NCI-H748 (cell line): ENCODE data around the gene MAP7D2.

ENCODE experiments used
- DNase-seq: peaks from one replicate; lab custom pipeline; 2025; ENCODE audit not compliant: unreplicated experiment; lab: John Stamatoyannopoulos, UW

Gene MAP7D2

GRCh38 chrX:20046223-20046622, 70.5 kb downstream of the MAP7D2 start:
- no peak for DNase-seq

- DNase-seq, result no peak
These were observed 74.5 kb downstream of the MAP7D2 start for GRCh38 chrX:20042221-20042620.

GRCh38 chrX:20038966-20039365, 77.7 kb downstream of the MAP7D2 start:
- DNase-seq, result no peak

DNA sequence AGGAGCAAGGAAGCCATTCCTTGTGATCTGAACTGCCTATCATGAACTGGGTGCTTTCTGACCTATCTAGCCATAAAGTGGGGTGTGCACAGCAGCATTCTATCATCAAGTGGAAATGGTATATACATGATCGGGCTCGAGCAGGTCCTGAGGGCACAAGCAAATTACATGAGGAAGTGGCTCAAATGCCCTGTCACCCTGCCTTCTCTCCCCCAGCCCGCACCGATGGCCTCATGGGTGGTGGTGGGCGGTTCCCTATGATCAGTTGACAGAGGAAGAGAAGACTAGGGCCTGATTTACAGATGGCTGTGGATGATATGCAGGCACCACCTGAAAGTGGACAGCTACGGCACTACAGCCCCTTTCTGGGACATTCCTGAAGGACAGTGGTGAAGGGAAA, 79.5 kb downstream of the MAP7D2 start:
- DNase-seq, result no peak

DNA sequence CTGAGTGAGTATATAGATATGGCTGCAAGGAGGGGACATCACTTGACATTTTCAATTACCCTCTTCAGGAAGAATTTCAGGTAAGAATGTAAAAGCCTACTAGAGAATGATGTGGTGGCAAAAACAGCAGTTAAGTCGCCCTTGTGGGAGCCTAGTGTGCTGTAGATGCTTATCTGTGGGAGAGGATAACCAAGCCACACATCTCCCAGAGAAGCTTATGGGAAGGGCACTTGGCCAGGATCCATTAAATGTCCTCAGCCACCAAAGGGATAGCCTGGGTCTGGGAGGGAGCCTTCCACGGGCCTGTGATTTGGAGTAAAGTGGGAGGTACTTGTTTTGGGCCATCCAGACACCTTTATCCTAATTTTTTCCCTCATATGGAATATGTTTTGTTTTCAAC, 84.5 kb downstream of the MAP7D2 start:
- no peak for DNase-seq

GRCh38 chrX:20029728-20030127, 87.0 kb downstream of the MAP7D2 start:
- DNase-seq, result no peak

DNA sequence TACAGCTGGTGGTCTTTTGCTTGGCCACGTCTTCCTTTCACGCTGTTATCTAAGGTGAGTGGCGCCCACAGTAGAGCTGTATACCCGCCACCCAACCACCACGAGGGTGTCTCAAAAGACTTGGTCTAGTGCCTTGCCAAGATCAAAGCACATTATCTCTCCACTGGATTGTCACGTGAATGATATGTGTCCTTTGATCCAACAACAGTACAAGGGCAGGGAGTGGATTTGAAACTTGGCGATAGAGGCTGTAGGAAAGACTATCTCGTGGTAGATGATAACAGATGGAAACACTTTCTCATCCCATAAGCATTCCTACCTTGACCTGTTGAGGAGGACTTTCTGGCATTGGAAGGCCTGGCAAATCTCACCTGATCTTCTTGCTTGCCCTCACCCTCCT, 88.1 kb downstream of the MAP7D2 start:
- no peak for DNase-seq

DNA sequence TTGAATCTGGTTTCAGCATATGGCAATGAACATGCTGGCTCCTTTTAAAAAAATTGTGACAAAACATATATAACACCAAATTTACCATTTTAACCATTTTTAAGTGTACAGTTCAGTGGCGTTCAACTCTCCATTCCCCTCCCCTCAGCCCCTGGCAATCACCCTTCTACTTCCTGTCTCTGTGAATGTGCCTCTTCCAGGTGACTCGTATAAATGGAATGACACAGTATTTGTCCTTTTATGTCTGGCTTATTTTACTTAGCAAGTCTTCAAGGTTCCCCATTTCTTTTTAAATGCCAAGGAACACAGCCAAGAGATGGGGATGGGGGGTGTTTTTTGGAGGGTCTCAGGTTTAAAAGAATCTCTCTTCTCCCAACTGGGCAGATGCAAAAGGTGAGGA, 90.4 kb downstream of the MAP7D2 start:
- DNase-seq, result no peak

- DNase-seq, result no peak
These were observed 96.9 kb downstream of the MAP7D2 start for GRCh38 chrX:20019672-20020365.

DNA sequence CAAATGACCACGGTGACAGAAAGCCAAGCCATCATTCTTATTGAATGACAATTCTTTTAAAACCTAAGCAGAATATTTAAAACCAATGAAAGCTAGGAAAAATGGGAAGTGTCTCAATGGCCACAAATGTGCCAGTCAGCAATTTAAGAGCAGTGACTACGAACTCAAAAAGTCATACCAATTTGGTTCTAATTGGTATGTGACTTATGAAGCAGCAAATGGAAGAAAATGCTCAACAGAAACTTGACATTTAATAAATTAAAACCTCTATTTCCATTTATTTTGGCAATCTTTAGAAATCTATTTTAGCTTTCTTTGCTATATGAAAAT, 100.1 kb downstream of the MAP7D2 start:
- DNase-seq, result no peak

GRCh38 chrX:20015945-20016615, 100.6 kb downstream of the MAP7D2 start:
- DNase-seq, result no peak

- no peak for DNase-seq
These were observed 101.3 kb downstream of the MAP7D2 start for GRCh38 chrX:20015422-20015821.

GRCh38 chrX:20011608-20012007, 105.1 kb downstream of the MAP7D2 start:
- DNase-seq, result no peak

DNA sequence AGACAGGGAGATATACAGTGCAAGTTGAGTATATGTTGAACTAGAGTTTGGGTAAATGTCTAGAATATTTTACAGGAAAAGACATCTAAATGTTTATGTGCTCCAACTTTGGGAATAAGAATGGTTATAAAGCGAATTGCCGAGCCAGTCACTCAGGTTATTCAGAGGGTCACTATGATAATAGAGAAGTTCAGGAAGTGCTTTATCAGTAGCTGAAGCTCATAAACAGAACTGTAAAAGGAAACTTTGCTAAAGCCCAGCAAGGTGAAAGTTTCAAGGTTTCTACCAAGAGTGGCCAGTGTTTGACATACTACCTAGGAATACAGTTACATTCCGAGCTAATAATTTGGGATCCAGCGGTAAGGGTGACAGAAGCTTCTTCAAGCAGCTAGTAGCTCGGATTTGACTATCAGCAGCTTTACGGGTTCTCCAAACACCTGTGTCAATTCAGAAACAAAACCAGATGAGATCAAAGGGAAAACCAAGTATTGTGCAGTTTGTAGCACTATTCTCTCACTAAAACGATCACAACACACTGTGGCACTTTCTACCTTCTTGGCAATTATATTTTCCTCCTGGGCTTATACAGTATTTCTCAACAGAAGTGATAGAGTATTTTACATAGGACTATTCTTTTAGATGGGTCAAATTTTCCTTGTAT, 108.6 kb downstream of the MAP7D2 start:
- no peak for DNase-seq

DNA sequence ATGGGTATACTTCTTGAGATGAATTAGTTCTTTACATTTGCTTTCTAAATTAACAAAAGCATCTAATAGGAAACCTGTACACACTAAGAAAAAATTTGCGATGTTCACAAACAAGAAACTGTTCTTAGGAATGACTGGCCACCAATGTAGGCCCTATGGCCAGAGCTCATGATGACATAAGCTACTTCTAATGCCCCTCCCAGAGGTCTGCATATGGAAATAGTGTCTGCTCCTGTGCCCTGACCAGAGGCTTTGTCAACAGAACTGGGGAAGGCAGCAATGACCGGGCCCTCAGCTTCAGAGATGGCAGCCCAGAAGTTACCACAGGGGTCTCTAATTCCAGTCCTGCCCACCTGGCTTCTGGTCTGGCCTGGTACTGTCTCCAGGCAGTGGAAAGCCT, 110.8 kb downstream of the MAP7D2 start:
- no peak for DNase-seq

GRCh38 chrX:20001588-20001987, 115.1 kb downstream of the MAP7D2 start:
- no peak for DNase-seq

DNA sequence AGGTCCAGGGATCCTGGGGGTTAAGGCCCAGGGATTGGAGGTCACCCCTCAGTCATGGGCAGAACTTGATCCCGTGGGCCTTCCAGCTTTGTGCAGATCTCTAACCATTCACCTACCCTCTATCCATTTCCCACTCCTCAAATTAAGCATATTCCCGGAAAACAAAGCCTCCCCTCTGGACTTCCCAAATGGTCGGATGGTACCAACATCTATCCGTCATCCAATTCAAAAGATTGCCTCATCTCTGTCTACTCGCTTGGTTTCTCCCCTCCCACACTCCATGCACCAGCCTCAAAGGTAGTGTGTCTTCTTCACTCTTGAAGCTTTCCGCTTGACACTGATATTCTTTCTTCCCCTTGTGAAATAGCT, 125.4 kb downstream of the MAP7D2 start:
- DNase-seq, result no peak

DNA sequence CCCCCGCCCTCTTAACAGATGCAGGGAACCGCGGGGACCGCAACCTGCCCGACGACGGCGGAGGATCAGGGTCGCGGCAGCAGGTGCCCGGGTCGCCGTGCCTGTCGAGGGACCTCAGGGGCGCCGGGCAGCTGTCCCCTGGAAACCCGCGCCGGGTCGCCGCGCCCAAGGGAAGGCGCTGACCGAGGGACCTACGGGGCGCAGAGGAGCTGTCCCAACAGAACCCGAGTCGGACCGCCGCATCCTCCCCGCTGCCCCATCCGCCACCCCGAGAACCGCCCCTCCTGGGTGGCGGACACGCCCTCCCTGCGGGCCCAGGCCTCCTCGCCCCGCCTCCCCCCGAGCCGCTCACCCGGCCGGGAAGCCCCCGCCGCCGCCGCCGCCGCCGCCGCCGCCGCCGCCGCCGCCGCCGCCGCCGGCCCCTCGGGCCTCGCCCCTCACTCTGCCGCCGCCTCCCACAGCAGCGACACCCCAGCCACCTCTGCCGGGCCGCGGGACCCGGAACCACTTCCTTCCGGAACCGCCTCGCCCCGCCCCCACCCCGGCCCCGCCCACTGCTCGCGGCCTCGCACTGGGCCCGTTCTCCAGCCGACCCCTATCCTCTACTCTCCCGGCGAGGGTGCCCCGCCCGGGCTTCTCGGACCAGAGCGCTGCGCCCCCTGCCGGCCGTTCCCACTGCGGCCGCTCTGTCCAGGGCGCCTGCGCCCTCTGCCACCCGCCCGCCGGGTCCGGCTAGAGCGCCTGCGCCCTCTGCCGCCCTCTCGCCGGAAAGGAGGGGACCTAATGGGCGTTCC, 126.0 kb downstream of the MAP7D2 start, which contains the start of gene BCLAF3:
TSS of gene BCLAF3 (minus strand) at position 506 of the 794 bp plus-strand sequence. CDS start 20,797 bp downstream, outside the sequence.
- DNase-seq, result peak; percentile 90

- DNase-seq, result no peak
These were observed 126.6 kb downstream of the MAP7D2 start for GRCh38 chrX:19990151-19990555.

DNA sequence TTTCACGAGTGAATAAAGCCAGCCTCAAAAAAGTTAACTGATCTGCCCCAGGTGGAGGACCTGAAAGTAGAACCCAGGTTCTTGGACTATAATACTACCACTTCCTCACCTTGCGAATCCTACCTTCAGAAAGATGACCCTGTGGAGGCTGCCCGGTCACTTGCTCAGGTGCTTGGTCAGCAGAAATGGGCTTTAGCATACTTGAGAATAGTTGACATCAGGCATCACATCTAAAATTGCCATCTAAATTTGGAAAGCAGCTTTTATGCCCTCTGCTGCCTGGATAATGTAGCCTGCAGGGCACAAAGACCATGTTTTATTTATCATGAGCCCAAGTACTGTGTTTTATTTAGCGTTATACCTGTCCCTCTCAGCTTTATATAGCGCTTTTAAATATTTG, 128.9 kb downstream of the MAP7D2 start:
- DNase-seq, result no peak

GRCh38 chrX:19986531-19986930, 130.2 kb downstream of the MAP7D2 start:
- DNase-seq, result no peak

DNA sequence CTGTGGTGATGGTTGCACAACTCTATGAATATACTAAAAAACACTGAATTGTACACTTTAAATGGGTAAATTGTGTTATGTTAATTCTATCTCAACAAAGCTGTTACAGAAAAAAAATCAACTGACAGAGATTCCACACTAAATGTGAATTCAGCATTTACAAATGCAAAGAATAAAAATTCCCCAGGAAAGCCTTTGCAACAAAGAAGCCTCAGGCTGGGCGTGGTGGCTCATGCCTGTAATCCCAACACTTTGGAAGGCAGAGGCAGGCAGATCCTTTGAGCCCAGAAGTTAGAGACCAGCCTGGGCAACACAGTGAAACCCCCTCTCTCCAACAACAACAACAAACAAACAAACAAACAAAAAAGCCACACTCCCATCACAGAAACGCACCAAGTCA, 134.8 kb downstream of the MAP7D2 start:
- no peak for DNase-seq
